Activated naive CD8-positive, alpha-beta T cell treated with anti-CD3 and anti-CD28 coated beads, Interleukin-2, amount 10 ng/mL, durations not matched to agents 7 days and 5 days (primary cell): ENCODE results near the gene OR2K2. TPM values are rescaled to one million over a fixed set of nuclear protein-coding genes. Genes with fewer than 3 reads are reported as not detected.
"Not testable (repeated sequence)": the region's sequence is repeated elsewhere in the genome, so short reads cannot be mapped to it uniquely, and the experiment has no call there.

Experiments
- ATAC-seq: fragments of 150-1000 bp; cut with Tn5 transposase; one replicate; pipeline ENCODE4 v1.10.0; 2021; ENCODE audit warnings: low read depth, moderate library complexity
- POLR2A ChIA-PET: fragments of 350-600 bp; sonication (Branson Sonifier 250); formaldehyde crosslinking; loops from one replicate; lab custom pipeline; 2021; ENCODE audit warnings: antibody characterized with exemption; lab: Charles Lee
- DNase-seq: peaks from one replicate; pipeline ENCODE4 v3.0.0; 2021
- H3K27ac Mint-ChIP-seq: one replicate; pipeline ENCODE4 v1.8.0; 2022; ENCODE audit warnings: mild to moderate bottlenecking, mixed read lengths
- H3K27me3 Mint-ChIP-seq: one replicate; pipeline ENCODE4 v1.8.0; 2022; ENCODE audit warnings: mild to moderate bottlenecking, moderate library complexity, mixed read lengths
- H3K36me3 Mint-ChIP-seq: one replicate; pipeline ENCODE4 v1.8.0; 2021; ENCODE audit warnings: mild to moderate bottlenecking, mixed read lengths
- H3K4me1 Mint-ChIP-seq: one replicate; pipeline ENCODE4 v1.8.0; 2021; ENCODE audit warnings: mixed read lengths
- H3K4me3 Mint-ChIP-seq: one replicate; pipeline ENCODE4 v1.8.0; 2022; ENCODE audit warnings: mild to moderate bottlenecking, moderate library complexity, mixed read lengths
- H3K9me3 Mint-ChIP-seq: one replicate; pipeline ENCODE4 v1.8.0; 2021; ENCODE audit warnings: mixed read lengths
- total RNA-seq, 2 experiments: library from RNA; stranded (reverse); gene quantifications; one replicate each; pipeline ENCODE4 v1.2.3, GENCODE V29; 2021

OR2K2 gene
- total RNA-seq, 2 experiments from 2014 or later: not detected

DNA sequence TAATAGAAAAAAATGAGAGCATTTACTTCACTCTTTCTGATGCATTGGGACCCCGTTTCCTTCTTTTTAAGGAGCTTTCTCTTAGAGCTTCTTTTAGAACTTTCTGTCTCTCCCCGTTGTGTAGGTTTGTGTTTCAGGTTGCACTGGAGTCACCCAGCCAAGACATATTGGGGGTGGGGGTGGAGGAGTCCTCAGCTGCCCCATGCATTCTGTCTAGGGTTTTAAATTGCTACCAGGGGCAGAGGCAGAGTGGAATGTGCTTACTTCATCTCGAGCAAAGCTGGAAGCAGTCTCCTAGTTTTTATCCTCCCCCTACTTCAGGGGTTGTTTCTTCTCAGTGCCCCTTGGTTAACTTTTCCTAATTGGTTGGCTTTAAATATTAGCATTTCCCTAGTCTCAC, 9.4 kb downstream of the OR2K2 start:
- DNase-seq (no peak), ATAC-seq (no peak)
- POLR2A ChIA-PET: no interaction called here
- Mint-ChIP-seq H3K36me3 (no peaks in the 10 kb centered on the region), H3K4me3 (no peak overlapping the region), H3K9me3 (peaks cover 4% of the 10 kb centered on the region), H3K27ac (no peak overlapping the region), H3K4me1 (no peaks in the 10 kb centered on the region), H3K27me3 (no peaks in the 10 kb centered on the region)

GRCh38 chr9:111316796-111317195, 13.2 kb downstream of the OR2K2 start:
- POLR2A ChIA-PET: no interaction called here
- Mint-ChIP-seq H3K36me3 (no peaks in the 10 kb centered on the region), H3K4me1 (no peaks in the 10 kb centered on the region)

DNA sequence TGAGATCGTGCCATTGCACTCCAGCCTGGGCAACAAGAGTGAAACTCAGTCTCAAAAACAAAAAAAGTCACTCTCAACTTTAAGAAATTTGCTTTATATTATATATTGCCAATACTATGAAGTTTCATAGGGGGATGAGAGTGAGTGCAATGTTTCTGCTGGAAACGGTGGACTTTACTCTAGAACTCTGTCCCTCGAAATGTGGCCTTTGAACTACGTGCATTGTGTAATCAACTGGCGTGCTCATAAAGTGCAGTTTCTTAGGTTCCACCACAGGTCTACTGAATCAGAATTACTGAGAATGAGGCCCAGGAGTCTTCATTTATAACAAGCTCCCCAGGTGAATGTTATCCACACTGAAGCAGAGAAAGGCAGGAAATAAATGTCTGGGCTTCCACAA, 24.1 kb downstream of the OR2K2 start:
- Mint-ChIP-seq H3K36me3 (no peaks in the 10 kb centered on the region), H3K4me1 (no peaks in the 10 kb centered on the region), H3K27ac (no peak overlapping the region), H3K4me3 (no peak overlapping the region), H3K9me3 (no peaks in the 10 kb centered on the region), H3K27me3 (peaks cover 6% of the 10 kb centered on the region)
- POLR2A ChIA-PET: no interaction called here
- DNase-seq (no peak), ATAC-seq (no peak)

More at GRCh38 chr9:111316796-111317195, 13.2 kb downstream of the OR2K2 start:
- Mint-ChIP-seq H3K4me3 (no peak overlapping the region), H3K9me3 (peaks cover under 1% of the 10 kb centered on the region), H3K27ac (no peak overlapping the region), H3K27me3 (peaks cover 5% of the 10 kb centered on the region)
- ATAC-seq (no peak), DNase-seq (no peak)

DNA sequence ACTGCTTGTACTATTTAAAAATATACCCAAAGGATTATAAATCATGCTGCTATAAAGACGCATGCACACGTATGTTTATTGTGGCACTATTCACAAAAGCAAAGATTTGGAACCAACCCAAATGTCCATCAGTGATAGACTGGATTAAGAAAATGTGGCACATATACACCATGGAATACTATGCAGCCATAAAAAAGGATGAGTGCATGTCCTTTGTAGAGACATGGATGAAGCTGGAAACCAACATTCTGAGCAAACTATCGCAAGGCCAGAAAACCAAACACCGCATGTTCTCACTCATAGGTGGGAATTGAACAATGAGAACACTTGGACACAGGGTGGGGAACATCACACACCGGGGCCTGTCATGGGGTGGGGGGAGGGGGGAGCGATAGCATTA, 26.0 kb downstream of the OR2K2 start:
- H3K9me3 Mint-ChIP-seq, H3K36me3 Mint-ChIP-seq, H3K27me3 Mint-ChIP-seq, H3K27ac Mint-ChIP-seq, H3K4me1 Mint-ChIP-seq, H3K4me3 Mint-ChIP-seq, DNase-seq, POLR2A ChIA-PET, ATAC-seq: not testable (repeated sequence)

- Mint-ChIP-seq H3K27ac (no peak overlapping the region), H3K9me3 (no peaks in the 10 kb centered on the region), H3K4me1 (no peaks in the 10 kb centered on the region), H3K36me3 (no peaks in the 10 kb centered on the region), H3K4me3 (no peak overlapping the region), H3K27me3 (peaks cover 6% of the 10 kb centered on the region)
- POLR2A ChIA-PET: no interaction called here
- DNase-seq (no peak), ATAC-seq (no peak)
These were observed 28.8 kb downstream of the OR2K2 start for GRCh38 chr9:111301195-111301594.

GRCh38 chr9:111300140-111300735, 29.8 kb downstream of the OR2K2 start:
- no peak for ATAC-seq
- Mint-ChIP-seq H3K4me1 (no peaks in the 10 kb centered on the region), H3K9me3 (no peaks in the 10 kb centered on the region), H3K36me3 (no peaks in the 10 kb centered on the region), H3K27me3 (peaks cover 6% of the 10 kb centered on the region), H3K4me3 (no peak overlapping the region), H3K27ac (no peak overlapping the region)
- DNase-seq: no peak
- POLR2A ChIA-PET: no interaction called here

- H3K4me1 Mint-ChIP-seq, H3K36me3 Mint-ChIP-seq, H3K4me3 Mint-ChIP-seq, H3K27ac Mint-ChIP-seq, POLR2A ChIA-PET, ATAC-seq, H3K9me3 Mint-ChIP-seq, DNase-seq, H3K27me3 Mint-ChIP-seq: not testable (repeated sequence)
These were observed 30.4 kb downstream of the OR2K2 start for GRCh38 chr9:111299599-111299966.

DNA sequence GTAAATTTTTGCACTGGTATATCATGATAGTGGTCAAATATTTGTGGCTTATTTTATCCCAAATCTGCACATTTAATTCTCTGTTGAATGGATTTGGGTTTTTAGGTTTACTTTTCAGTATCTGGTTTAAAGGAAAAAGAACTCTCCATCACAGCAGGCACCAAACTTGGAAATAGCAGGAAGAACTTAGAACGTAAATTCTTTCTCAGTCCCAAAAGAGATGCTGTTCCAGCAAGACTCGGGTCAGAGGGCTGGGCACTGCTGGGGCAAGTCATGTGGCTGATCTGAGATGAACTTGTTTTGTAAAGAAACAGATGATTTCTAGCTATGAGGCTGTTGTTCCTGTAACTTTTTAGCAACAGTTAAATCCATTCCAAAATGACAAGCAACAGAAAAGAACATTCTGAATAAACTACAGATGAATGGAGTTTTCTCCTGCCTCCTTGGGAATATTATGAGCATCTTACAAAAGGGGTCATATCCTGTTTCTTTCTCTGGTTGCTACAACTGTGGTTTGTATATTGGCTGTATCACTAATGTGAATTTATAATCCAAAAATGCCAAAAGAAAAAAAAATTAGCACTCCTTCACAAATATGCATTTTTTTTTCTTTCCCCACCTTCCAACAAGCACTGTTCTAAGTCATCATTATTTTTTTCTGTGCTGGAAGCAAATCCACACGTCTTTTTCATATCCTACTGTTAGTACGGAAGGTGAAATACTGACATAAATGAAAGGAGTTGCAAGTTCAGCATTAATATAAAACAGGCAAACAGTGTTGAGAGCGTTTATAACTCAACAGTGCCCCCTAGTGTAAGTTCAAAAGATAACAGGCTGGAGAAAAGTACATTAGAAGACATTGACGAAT, 31.1 kb downstream of the OR2K2 start:
- DNase-seq (no peak), ATAC-seq (peak; percentile 26)
- Mint-ChIP-seq H3K27ac (no peak overlapping the region), H3K27me3 (peaks cover 8% of the 10 kb centered on the region), H3K36me3 (no peaks in the 10 kb centered on the region), H3K9me3 (no peaks in the 10 kb centered on the region), H3K4me3 (no peak overlapping the region), H3K4me1 (no peaks in the 10 kb centered on the region)
- POLR2A ChIA-PET: no interaction called here

DNA sequence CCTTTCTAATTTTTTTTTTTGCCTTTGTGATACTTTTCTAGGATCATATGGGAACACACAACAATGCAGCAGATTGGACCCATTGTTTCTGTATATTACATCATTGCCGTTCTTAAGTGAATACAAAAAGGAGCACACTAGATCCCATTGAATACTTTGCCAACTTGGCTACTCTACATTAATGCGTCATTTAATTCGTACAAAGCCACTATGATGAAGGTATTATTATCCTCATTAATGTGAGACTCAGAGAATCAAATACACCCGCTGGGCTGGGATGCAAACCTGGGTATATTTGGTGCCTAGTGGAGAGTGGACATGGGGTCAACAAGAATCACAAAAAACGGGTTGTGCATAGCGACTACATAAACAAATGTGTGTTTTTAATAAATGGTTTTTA, 31.9 kb downstream of the OR2K2 start:
- Mint-ChIP-seq H3K4me3 (no peak overlapping the region), H3K9me3 (no peaks in the 10 kb centered on the region), H3K4me1 (no peaks in the 10 kb centered on the region), H3K27me3 (peaks cover 8% of the 10 kb centered on the region), H3K36me3 (no peaks in the 10 kb centered on the region), H3K27ac (no peak overlapping the region)
- no peak for DNase-seq
- POLR2A ChIA-PET: no interaction called here
- ATAC-seq: no peak

- no peak overlapping the region for H3K4me3 Mint-ChIP-seq
- ATAC-seq (no peak), DNase-seq (no peak)
- no peaks in the 10 kb centered on the region for H3K9me3 Mint-ChIP-seq
- H3K36me3 Mint-ChIP-seq: no peaks in the 10 kb centered on the region
- no peak overlapping the region for H3K27ac Mint-ChIP-seq
- POLR2A ChIA-PET: no interaction called here
- no peaks in the 10 kb centered on the region for H3K4me1 Mint-ChIP-seq
- peaks cover 8% of the 10 kb centered on the region for H3K27me3 Mint-ChIP-seq
These were observed 32.8 kb downstream of the OR2K2 start for GRCh38 chr9:111297066-111297824.

- H3K4me1 Mint-ChIP-seq: no peaks in the 10 kb centered on the region
- no peak overlapping the region for H3K27ac Mint-ChIP-seq
- peaks cover 5% of the 10 kb centered on the region for H3K27me3 Mint-ChIP-seq
- DNase-seq: no peak
- ATAC-seq: no peak
- no peak overlapping the region for H3K4me3 Mint-ChIP-seq
- H3K36me3 Mint-ChIP-seq: no peaks in the 10 kb centered on the region
- no peaks in the 10 kb centered on the region for H3K9me3 Mint-ChIP-seq
- POLR2A ChIA-PET: no interaction called here
These were observed 35.2 kb downstream of the OR2K2 start for GRCh38 chr9:111294691-111295451.

- DNase-seq: no peak
- no peaks in the 10 kb centered on the region for H3K36me3 Mint-ChIP-seq
- POLR2A ChIA-PET: no interaction called here
- H3K27me3 Mint-ChIP-seq: peaks cover 11% of the 10 kb centered on the region
- no peak overlapping the region for H3K27ac Mint-ChIP-seq
- no peaks in the 10 kb centered on the region for H3K9me3 Mint-ChIP-seq
- H3K4me3 Mint-ChIP-seq: no peak overlapping the region
- H3K4me1 Mint-ChIP-seq: no peaks in the 10 kb centered on the region
- no peak for ATAC-seq
These were observed 42.9 kb downstream of the OR2K2 start for GRCh38 chr9:111287127-111287526.

- peaks cover 7% of the 10 kb centered on the region for H3K27me3 Mint-ChIP-seq
- H3K4me1 Mint-ChIP-seq: no peaks in the 10 kb centered on the region
- DNase-seq (no peak), ATAC-seq (no peak)
- H3K27ac Mint-ChIP-seq: no peak overlapping the region
- no peak overlapping the region for H3K4me3 Mint-ChIP-seq
- POLR2A ChIA-PET: no interaction called here
- H3K9me3 Mint-ChIP-seq: no peaks in the 10 kb centered on the region
- no peaks in the 10 kb centered on the region for H3K36me3 Mint-ChIP-seq
These were observed 45.3 kb downstream of the OR2K2 start for GRCh38 chr9:111284703-111285102.
